NCI-H1417 (cell line): ENCODE results near the gene KCNJ16.
"Not testable (repeated sequence)": the region's sequence is repeated elsewhere in the genome, so short reads cannot be mapped to it uniquely, and the experiment has no call there.

Experiments
- DNase-seq, 3 experiments: peaks; one replicate each; lab custom pipeline; 2025; lab: John Stamatoyannopoulos, UW

The KCNJ16 gene

DNA sequence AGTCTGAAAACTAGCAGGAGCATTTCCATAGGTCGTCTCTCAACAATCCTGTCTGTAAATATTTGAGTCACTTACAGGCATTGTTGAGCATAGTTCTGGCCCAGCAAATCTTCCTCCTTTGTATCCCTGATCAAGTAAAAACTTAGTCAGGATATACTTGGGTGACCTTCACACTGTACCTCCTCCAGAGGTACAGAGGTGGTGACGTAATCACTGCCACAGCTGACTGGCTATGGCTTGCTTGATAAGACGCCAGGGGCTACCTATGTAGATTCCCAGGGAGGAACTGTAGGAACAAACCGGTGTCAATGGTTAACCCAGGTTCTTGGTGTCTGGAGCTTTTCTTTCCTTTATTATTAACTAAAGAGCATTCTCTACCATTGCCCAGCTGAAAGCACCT, at the start of gene KCNJ16:
TSS of gene KCNJ16 (plus strand) at position 270 of the 400 bp plus-strand sequence. CDS start 56,863 bp downstream, outside the sequence.
- DNase-seq: peak in 2 of 3 experiments; percentile 71 to 86

DNA sequence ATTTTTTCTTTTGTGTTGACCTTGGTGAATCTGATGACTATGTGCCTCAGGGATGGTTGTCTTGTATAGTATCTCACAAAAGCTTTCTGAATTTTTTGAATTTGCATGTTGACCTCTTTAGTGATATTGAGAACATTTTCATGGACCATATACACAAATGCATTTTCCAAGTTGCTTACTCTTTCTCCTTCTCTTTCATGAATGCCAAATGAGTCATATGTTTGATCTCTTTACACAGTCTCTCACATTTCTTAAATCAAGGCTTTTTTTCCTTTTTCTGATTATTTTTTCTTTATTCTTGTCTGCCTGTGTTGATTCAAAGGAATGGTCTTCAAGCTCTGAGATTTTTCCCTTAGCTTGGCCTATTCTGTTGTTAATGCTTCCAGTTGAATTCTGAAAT, 46.6 kb upstream of the KCNJ16 start:
- no peak for DNase-seq

DNA sequence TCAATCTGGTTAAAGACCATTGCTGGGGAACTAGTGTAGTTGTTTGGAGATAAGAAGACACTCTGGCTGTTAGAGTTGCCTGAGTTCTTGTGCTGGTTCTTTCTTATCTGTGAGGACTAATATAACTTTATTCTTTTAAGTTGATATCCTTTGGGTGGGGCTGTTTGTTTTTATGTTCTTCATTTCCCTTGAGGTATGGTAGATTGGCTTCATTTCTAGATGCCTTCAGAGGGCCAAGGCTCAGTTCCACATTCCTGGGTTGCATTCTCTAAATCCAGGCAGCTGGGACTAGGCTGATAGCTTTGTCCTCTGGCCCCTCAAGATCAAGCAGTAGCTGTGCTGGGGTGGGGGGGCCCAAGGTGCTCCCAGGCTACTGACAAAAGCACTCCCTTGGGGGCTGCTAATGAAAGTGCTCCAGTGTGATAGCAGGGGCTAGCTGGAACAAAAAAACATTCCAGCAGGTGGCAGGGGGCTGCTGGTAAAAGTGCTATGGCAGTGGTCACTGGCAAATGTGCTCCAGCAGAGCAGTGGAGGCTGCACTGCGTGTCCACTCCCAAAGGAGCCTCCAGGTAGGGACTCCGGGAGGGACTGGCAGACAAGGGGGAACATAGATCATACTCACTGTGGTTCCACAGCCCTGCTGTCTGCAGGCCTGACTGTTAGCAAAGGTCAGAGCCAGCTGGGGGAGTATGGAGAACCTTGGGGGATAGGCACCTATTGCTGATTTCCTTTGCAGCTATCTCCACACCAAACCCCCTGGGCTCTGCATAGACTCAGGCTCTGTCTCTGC, 45.9 kb upstream of the KCNJ16 start:
- DNase-seq: no peak

DNA sequence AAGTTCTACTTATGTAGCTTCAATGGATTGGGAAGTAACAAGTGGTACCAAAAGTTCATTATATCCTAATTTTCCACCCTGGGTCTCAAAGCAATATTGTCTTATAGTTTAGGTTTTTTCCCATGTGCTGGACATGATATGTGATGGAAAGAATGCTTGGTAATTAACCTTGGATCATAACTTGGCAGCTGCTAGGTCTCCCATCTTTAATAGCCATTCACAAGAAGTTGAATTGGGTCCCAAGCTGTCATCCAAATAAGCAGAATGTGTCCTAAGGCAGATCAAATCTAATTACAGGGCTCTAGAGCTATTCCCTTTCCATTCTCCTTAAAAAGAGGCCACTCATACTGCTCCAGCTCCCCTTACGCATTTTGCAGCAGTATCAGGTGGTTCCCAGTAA, 44.7 kb upstream of the KCNJ16 start:
- DNase-seq: peak in 1 of 3 experiments; percentile 64

DNA sequence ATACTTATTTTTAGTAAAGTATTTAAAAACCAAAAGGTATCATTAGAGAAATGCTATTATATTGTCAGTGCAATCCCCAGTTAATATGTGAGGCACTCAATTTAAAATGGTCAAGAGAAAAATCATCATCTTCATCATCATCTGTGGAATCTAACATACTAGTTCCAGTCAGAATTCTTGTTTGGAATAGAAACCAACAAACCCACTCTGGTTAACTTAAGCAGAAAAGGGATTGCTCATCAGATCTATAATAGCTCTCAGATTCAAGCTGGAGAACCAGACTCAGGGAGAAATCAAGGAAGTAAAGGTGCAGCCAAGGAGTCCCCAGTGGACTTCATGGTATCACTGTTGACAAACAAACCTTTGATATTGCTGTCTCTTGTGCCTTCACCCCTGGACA, 43.7 kb upstream of the KCNJ16 start:
- no peak for DNase-seq

DNA sequence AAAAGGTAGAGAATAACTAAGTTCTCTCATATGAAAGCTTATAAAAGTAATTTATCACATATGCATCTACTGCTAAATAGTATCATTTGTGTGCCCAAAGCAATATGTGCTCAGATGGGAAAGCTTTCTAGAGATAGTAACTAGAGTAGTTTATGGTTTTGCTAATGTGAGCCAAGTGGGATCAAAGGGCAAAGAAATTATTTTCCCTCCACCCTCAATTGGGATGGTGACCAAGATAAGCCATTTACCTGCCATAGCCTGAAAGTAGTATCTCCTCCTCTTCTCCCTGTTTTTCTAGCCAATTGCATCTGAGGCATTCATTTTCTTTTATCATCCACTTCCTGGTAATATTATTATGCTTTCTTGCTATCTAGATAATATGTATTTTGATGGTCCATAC, 41.9 kb upstream of the KCNJ16 start:
- no peak for DNase-seq

DNA sequence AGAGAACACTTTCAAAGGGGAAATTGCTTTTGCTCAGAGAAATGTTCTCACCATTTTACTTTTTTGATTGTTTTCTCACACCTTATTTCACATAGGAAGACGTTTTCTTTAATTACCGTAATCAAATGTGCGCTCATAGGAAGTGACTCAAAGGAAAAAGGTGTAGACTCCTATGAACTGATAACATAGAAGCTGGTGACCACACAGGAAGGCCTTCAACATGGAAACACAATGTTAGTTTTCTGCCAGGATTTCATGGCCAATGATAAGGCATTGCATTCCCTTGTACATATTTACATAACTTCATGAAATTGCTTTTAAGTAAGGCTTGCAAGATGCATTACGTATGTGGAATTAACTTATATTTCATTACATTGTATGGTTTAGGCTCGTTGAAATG, 40.9 kb upstream of the KCNJ16 start:
- DNase-seq: no peak

GRCh38 chr17:70037498-70037897, 37.5 kb upstream of the KCNJ16 start:
- peak in 1 of 3 experiments; percentile 61 for DNase-seq

DNA sequence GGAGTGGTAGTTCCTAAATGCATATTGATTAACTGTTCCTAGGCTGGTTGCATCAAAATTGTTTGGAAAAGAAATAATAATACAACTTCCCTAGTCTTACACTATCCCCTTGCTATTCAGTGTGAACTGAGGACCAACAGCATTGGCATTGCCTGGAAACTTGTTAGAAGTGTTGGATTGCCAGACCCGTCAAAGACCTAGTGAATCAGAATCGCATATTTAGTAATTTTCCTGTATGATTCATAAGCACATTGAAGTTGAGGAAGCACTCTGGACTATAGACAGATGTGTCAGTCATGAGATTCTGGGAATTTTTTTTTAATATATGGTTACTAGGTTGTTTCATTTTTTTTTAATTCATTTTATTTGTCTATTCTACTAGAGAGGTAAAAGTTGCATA, 34.7 kb upstream of the KCNJ16 start:
- DNase-seq: no peak

GRCh38 chr17:70041061-70041460, 34.0 kb upstream of the KCNJ16 start:
- DNase-seq: no peak

DNA sequence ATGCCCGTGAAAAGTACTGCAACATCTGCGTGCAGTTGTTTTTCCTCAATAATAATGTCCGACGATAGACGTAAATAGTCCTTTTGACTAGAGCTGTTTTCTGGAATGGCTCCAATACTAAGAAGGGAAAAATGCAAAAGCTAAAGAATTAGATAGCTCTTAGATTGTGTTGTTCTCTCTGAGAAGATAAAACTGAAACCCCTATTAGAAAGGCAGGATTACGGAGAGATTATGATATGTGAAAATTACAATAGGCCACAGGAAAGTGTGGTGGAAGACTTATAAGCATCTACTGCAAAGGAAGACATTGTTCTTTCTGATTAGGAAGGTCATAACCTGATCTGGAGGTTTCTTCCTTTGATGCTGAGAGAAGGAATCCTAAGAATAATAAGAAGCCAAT, 33.5 kb upstream of the KCNJ16 start:
- DNase-seq: no peak

- DNase-seq: not testable (repeated sequence)
These were observed 29.2 kb upstream of the KCNJ16 start for GRCh38 chr17:70045780-70046179.

DNA sequence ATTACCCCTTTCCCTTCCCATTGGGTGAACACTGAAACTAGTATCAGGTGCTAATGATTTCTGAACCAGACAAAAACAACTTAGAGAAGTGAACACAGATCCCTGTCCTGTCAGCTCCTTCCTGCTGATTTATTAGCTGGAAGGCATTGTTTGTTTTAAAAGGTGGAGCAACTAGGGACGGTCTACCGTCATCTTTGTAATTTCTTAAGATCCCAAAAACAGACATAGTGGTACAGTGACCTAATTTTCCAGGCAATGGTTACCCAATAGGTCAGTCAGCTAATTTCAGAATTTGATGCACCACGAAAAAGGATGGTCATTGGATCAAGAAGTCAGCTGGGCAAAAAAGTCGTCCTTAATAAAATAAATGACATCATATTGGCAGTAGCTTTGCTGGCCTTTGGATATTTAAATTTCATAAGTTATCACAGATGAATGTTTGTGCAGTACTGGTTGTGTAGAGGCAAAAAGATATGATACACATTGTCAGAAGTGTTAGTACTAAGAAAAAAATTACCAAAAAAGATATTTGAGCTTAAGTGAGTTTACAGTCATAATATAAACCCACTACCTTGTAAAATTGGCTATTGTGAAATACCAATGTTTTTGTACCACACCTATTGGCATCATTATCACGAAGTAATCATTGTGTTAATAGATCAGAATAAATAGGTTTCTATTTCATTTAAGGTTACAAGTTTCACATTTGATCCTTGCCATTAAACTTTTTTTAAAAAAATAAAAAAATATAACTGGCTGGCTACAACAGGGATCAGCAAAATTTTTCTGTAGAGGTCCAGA, 27.2 kb upstream of the KCNJ16 start:
- DNase-seq: no peak

- DNase-seq: no peak
These were observed 25.0 kb upstream of the KCNJ16 start for GRCh38 chr17:70049801-70050591.

DNA sequence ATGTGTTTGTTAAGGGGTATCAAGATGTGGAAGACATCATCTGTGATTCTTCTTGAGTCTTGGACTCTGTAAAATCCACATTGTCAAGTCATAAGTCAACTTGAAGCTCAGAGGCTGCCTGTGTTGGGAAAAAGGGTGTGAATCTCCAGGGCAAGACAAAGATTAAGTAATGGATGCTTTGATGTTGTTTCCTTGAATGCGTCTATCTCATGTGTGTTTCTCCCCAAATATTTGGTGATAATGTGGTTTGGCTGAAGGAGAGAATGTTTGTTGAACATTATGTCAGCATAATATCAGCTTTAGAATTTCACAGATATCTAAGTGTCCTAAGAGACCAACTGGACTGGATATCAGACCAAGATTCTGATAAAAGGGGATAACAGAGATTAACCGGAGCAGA, 24.1 kb upstream of the KCNJ16 start:
- no peak for DNase-seq

DNA sequence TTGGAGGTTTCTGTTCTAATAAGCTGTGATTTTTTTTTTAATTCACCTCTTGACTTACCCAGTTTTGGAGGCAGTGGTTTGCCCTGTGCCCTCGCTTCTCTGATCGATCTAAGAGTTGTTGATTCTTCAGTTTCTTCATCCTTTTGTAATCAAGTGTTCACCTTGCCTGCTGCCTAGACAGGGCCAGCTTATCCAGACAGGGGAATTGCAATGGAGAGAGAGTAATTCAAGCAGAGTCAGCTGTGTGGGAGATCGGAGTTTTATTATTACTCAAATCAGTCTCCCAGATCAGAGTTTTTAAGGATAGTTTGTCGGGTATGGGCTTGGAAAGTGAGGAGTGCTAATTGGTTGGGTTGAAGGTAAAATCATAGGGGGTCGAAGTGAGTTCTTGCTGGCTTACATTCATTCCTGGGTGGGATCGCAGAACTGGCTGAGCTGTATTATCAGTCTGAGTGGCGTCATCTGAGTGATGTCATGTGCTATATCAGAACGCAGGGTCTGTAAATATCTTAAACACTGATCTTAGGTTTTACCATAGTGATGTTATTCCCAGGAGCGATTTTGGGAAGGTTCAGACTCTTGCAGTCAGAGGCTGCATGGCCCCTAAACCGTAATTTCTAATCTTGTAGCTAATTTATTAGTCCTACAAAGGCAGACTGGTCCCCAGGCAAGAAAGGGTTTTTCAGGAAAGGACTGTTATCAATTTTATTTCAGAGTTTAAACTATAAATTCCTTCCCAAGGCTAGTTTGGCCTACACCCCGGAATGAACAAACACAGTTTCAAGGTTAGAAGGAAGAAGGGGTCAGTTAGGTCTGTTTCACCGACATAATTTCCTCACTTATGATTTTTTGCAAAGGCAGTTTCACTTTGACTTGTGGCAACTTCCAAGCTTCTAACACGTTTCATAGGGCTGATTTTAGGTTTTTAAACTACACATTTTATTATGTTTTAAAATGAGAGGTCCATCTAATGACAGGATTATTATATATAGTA, 21.5 kb upstream of the KCNJ16 start:
- DNase-seq: no peak

GRCh38 chr17:70055000-70055399, 20.0 kb upstream of the KCNJ16 start:
- DNase-seq: no peak

DNA sequence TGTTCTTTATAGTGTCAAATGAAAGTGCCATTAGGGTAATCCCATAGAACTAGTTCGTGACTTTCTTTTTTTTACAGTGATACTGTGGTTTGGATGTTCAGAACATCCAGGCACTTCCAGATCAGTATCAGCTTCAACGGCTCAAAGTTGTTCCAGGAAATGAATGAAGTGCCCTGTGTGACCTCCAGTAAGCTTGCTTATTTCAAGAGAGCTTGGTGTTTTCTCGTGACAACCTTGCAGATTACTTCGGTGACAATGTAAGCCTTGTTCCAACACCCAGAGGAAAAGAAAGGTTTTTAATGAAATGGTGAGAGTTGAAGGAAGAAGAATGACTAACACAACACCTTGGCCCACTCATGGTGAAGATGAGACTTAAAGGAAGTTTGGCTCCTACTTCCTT, 16.0 kb upstream of the KCNJ16 start:
- DNase-seq: no peak

- DNase-seq: peak in 1 of 3 experiments; percentile 31
These were observed 15.4 kb upstream of the KCNJ16 start for GRCh38 chr17:70059649-70060048.

GRCh38 chr17:70060415-70060814, 14.6 kb upstream of the KCNJ16 start:
- no peak for DNase-seq

DNA sequence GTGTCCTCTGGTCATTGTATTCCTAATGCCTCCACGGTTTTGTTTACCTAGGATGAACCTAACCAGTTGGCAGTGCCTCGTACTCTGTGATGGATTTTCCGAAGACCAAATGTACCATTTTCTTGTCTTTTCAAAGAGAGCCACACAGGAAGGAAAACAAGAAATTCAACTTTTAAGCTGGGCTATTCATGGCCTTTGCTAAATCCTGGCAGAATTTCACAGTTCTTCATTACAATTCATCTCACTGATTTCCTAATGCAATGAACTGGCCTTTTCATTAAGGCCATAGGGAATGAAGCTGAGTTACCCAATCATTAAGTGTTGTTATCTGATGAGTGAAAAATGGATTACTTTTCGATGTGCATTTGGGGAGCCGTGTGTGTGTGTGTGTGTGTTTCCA, 7.9 kb upstream of the KCNJ16 start:
- no peak for DNase-seq
